D341Med (cell line): ENCODE results near the gene VWA8.
"Not testable (repeated sequence)": the region's sequence is repeated elsewhere in the genome, so short reads cannot be mapped to it uniquely, and the experiment has no call there.

ENCODE experiments used
- DNase-seq: peaks from one replicate; pipeline ENCODE4 v3.0.0; 2012; ENCODE audit warnings: low spot score

The VWA8 gene

GRCh38 chr13:41745496-41745895 is 215.4 kb downstream of the VWA8 start:
- DNase-seq: not testable (repeated sequence)

GRCh38 chr13:41742917-41743552 is 217.9 kb downstream of the VWA8 start:
- DNase-seq: no peak

GRCh38 chr13:41740479-41740878 is 220.4 kb downstream of the VWA8 start:
- DNase-seq: no peak

GRCh38 chr13:41722684-41723535 is 238.0 kb downstream of the VWA8 start:
- DNase-seq: no peak

GRCh38 chr13:41720839-41721561 is 239.9 kb downstream of the VWA8 start:
- DNase-seq: no peak

GRCh38 chr13:41716236-41716635 is 244.7 kb downstream of the VWA8 start:
- no peak for DNase-seq

- no peak for DNase-seq
These were observed 247.5 kb downstream of the VWA8 start for GRCh38 chr13:41713405-41713804.

GRCh38 chr13:41710771-41711170 is 250.1 kb downstream of the VWA8 start:
- no peak for DNase-seq

GRCh38 chr13:41709511-41709910 is 251.4 kb downstream of the VWA8 start:
- DNase-seq: no peak

GRCh38 chr13:41708713-41709112 is 252.2 kb downstream of the VWA8 start:
- DNase-seq: no peak

- no peak for DNase-seq
These were observed 253.6 kb downstream of the VWA8 start for GRCh38 chr13:41707194-41707821.

GRCh38 chr13:41706152-41706551 is 254.8 kb downstream of the VWA8 start:
- DNase-seq: no peak

GRCh38 chr13:41702540-41702939 is 258.4 kb downstream of the VWA8 start:
- DNase-seq: no peak

- DNase-seq: no peak
These were observed 259.2 kb downstream of the VWA8 start for GRCh38 chr13:41701676-41702075.

GRCh38 chr13:41700790-41701310 is 260.1 kb downstream of the VWA8 start:
- DNase-seq: no peak

- no peak for DNase-seq
These were observed 261.1 kb downstream of the VWA8 start for GRCh38 chr13:41699759-41700158.

- no peak for DNase-seq
These were observed 263.3 kb downstream of the VWA8 start for GRCh38 chr13:41697578-41697977.

GRCh38 chr13:41696163-41697003 is 264.5 kb downstream of the VWA8 start:
- DNase-seq: no peak

GRCh38 chr13:41694545-41695301 is 266.2 kb downstream of the VWA8 start:
- DNase-seq: no peak

- no peak for DNase-seq
These were observed 267.5 kb downstream of the VWA8 start for GRCh38 chr13:41693434-41693833.
